Aorta (tissue), 5 donors: ENCODE measurements around the gene ANKRD9. TPM values are rescaled to one million over a fixed set of nuclear protein-coding genes. Genes with fewer than 3 reads are reported as not detected.
"Not testable (repeated sequence)": the region's sequence is repeated elsewhere in the genome, so short reads cannot be mapped to it uniquely, and the experiment has no call there.

Experiments
- ATAC-seq: fragments of 200-7000 bp; cut with Tn5 transposase; one replicate; pipeline ENCODE4 v1.9.1; 2022; ENCODE audit warnings: moderate library complexity; ENCODE audit not compliant: low FRiP score
- DNase-seq, 2 donors: peaks; one replicate each; pipeline ENCODE4 v3.0.0-alpha.2; 2020
- H3K27ac ChIP-seq, 2 donors: one replicate each; pipeline ENCODE4 v1.5.1; 2013; ENCODE audit warnings: low read length in 2 of 2, mild to moderate bottlenecking in 2 of 2, moderate library complexity in 2 of 2, control low read depth in 1 of 2, inconsistent platforms in 1 of 2, low read depth in 1 of 2
- H3K27me3 ChIP-seq, 2 donors: one replicate each; pipeline ENCODE4 v1.6.1; 2013; ENCODE audit warnings: control low read depth in 1 of 2, low read length in 1 of 2, mild to moderate bottlenecking in 1 of 2, moderate library complexity in 1 of 2; ENCODE audit not compliant: insufficient read depth in 2 of 2, control insufficient read depth in 1 of 2
- H3K36me3 ChIP-seq, 2 donors: one replicate each; pipeline ENCODE4 v1.6.1; 2013; ENCODE audit warnings: control low read depth in 1 of 2, low read length in 1 of 2, mild to moderate bottlenecking in 1 of 2; ENCODE audit not compliant: insufficient read depth in 2 of 2, control insufficient read depth in 1 of 2
- H3K4me1 ChIP-seq, 2 donors: one replicate each; pipeline ENCODE4 v1.6.1; 2013; ENCODE audit warnings: low read length in 2 of 2, control low read depth in 1 of 2, mild to moderate bottlenecking in 1 of 2, moderate library complexity in 1 of 2; ENCODE audit not compliant: insufficient read depth in 2 of 2, control insufficient read depth in 1 of 2
- H3K4me3 ChIP-seq, 2 donors: one replicate each; pipeline ENCODE4 v1.5.1; 2013; ENCODE audit warnings: low read length in 2 of 2, control low read depth in 1 of 2, mild to moderate bottlenecking in 1 of 2
- H3K9me3 ChIP-seq: one replicate; pipeline ENCODE4 v1.6.1; 2013; ENCODE audit warnings: mild to moderate bottlenecking, low read length; ENCODE audit not compliant: control insufficient read depth
- WGBS, 2 donors: extraction: QIAGEN DNeasy Blood & Tissue Kit; methylation state at CpG; one replicate each; pipeline ENCODE4 v1.1.7; 2013; 5-methylcytosine and 5-hydroxymethylcytosine counted together
- intact Hi-C, 2 donors: fragments of 100-400 bp; cut with DNase I; formaldehyde crosslinking; loops; one replicate each; pipeline versions ENCODE4 v1.14.2 to v1.15.0; 2022
- polyA plus RNA-seq, 2 donors: library from polyadenylated mRNA; stranded (reverse); fragments of 200-250 nt; gene quantifications; one replicate each; pipeline ENCODE4 v1.2.3, GENCODE V29; 2013
- total RNA-seq, 2 donors: library from RNA; stranded (reverse); fragmentation: NEBNext Ultra II Directional; extraction: Animal tissue kit (Norgen Biotek cat#: 25700); gene quantifications; one replicate each; pipeline ENCODE4 v1.2.1, GENCODE V29; 2021
- donor health status: healthy with polysubstance abuse.
- donor health status: Bipolar disorder and iron deficiency.
- donor health status: DM: no; HTN: no; CAD: no.
- donor health status: DM: no; HTN: no; CAD: no.
- donor health status: DM: yes; HTN: yes; CAD: no.

The ANKRD9 gene
- total and polyA plus RNA-seq, 4 donors: 3.0 to 15.0 (median 9.7) TPM

GRCh38 chr14:102525219-102525928 is 15.8 kb upstream of the ANKRD9 start:
- H3K4me1 ChIP-seq: no peaks in the 10 kb centered on the region
- peak overlapping the region in 1 of 2 donors; percentile 42 for H3K27ac ChIP-seq
- intact Hi-C loops: loop anchor here in 1 of 2 donors (10.0 kb wide), 1 partner anchor 399 kb away; the partner anchor contains the start of gene AMN
- 2 to 3% methylated on average over 11 of the region's 11 CpGs for WGBS, 2 donors
- no peak for DNase-seq
- no peaks in the 10 kb centered on the region for H3K27me3 ChIP-seq
- H3K36me3 ChIP-seq: no peaks in the 10 kb centered on the region
- H3K4me3 ChIP-seq: peak overlapping the region; percentile 32 to 50
- no peaks in the 10 kb centered on the region for H3K9me3 ChIP-seq
- no peak for ATAC-seq

DNA sequence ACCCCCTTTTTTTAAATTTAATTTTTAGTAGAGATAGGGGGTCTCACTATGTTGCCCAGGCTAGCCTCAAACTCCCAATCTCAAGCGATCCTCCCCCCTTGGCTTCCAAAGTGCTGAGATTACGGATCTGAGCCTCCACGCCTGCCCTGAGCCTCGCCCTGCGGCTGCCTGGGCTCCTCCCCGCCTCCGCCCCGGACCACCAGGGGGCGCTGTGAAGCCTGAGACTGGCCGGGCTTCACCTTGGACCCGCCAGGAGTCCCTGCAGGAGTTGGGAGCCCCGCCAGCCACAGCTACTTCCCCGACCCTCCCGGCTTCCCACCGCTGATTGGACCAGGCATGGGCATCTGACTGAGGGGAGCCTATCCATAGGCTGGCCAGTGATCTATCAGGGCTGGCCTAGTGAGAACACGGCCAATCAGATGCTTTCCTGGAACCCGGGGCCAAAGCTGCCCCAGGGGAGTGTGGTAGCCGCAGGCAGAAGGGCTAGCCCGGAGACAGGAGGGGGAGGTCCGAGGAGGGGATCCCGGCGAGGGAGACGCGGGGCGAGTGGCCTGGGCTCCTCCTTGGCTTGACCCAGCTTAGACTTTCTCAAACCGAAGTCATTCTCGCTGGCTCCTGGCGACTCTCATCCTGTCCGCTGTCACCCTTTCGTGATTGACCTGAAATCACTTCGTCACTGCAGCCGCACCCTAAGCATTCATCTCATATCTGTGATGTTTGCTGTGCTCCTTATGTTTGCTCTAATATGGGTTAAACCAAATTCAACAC is 15.1 kb upstream of the ANKRD9 start:
- ATAC-seq: peak; percentile 99
- H3K27ac ChIP-seq: peak overlapping the region in 1 of 2 donors; percentile 42
- H3K9me3 ChIP-seq: no peaks in the 10 kb centered on the region
- no peaks in the 10 kb centered on the region for H3K36me3 ChIP-seq
- peak overlapping the region; percentile 32 to 50 for H3K4me3 ChIP-seq
- H3K4me1 ChIP-seq: no peaks in the 10 kb centered on the region
- whole genome bisulfite sequencing, 2 donors: 1% methylated on average over 32 of the region's 32 CpGs
- H3K27me3 ChIP-seq: no peaks in the 10 kb centered on the region
- peak; percentile 99 to 100 for DNase-seq
- intact Hi-C loops: loop anchor here in 1 of 2 donors (1.0 to 10.0 kb wide), 2 partner anchors 68 to 400 kb away; partner anchors contain the start of genes AMN and RCOR1

- Histone ChIP-seq H3K4me1 (no peaks in the 10 kb centered on the region), H3K27ac (no peak overlapping the region), H3K27me3 (no peaks in the 10 kb centered on the region), H3K9me3 (no peaks in the 10 kb centered on the region), H3K4me3 (no peak overlapping the region), H3K36me3 (no peaks in the 10 kb centered on the region)
- 69 to 70% methylated on average over 34 of the region's 34 CpGs for WGBS, 2 donors
- intact Hi-C loops: loop anchor here in 1 of 2 donors (1.0 to 10.0 kb wide), 2 partner anchors 68 to 401 kb away; partner anchors contain the start of genes AMN and RCOR1
- ATAC-seq: no peak
- peak in 1 of 2 donors; percentile 52 for DNase-seq
Measured at GRCh38 chr14:102523569-102524450, 14.2 kb upstream of the ANKRD9 start.

DNA sequence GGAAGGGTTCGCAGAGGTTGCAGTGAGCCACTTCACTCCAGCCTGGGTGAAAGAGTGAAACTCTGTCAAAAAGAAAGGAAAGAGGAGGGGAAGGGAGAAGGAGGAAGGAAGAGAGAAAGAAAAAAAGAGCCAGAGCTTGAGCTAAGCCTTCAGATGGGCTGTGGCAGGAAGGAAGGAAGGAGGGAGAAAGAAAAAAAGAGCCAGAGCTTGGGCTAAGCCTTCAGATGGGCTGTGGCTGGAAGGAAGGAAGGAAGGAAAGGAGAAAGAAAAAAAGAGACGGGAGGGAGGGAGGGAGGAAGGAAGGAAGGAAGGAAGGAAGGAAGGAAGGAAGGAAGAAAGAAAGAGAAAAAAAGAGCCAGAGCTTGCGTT is 13.6 kb upstream of the ANKRD9 start:
- DNase-seq: no peak
- Histone ChIP-seq H3K27ac (no peak overlapping the region), H3K4me1 (no peaks in the 10 kb centered on the region), H3K36me3 (no peaks in the 10 kb centered on the region), H3K4me3 (no peak overlapping the region), H3K9me3 (no peaks in the 10 kb centered on the region), H3K27me3 (no peaks in the 10 kb centered on the region)
- ATAC-seq: no peak
- 81 to 87% methylated on average over 2 to 3 of the region's 3 CpGs for WGBS, 2 donors
- intact Hi-C loops: loop anchor here in 1 of 2 donors (10.0 kb wide), 1 partner anchor 402 kb away; the partner anchor contains the start of gene AMN

DNA sequence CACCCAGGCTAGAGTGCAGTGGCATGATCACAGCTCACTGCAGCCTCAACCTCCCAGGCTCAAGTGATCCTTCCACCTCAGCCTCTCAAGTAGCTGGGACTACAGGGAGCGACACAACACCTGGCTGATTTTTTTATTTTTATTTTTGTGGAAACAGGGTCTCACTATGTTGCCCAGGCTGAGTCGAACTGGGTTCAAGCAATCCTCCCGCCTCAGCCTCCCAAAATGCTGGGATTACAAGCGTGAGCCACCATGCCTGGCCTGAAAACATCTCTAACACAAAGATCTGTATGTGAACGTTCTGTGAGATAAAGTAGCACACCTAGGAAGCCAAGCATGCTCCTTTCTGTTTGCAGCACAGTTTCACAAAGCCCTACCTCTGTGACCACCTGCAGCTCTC is 10.1 kb upstream of the ANKRD9 start:
- intact Hi-C loops: loop anchor here in 1 of 2 donors (10.0 kb wide), 2 partner anchors 285 to 405 kb away; partner anchors contain the start of gene AMN
- not testable (repeated sequence) for H3K4me3 ChIP-seq
- 90 to 91% methylated on average over 5 of the region's 5 CpGs for WGBS, 2 donors

DNA sequence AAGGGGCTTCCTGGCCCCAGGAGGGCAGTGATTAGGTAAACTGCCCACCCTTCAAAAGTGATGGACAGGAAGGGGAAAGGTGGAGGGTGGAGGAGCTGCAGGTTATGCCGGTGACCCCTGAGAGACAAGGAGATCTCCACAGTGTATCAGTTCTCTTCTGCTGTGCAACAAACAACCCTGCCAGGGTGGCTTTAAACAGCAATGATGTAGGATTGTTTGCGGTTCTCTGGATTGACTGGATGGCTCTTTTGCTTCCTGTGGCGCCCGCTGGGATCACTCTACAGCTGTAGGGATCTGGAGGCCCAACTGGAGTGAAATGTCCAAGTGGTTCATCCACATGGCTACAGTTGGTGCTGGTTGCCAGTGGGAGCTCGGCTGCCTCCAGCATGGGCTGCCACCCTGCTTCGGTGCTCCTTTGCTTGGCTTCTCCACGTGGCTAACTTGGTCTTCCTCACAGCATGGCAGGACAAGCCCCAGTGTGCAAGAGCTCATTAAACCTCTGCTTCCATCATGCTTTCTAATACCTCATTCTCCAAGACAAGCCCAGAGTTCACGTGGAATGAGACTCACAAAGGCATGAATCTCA is 8.6 kb upstream of the ANKRD9 start:
- no peak for ATAC-seq
- intact Hi-C loops: loop anchor here in 1 of 2 donors (10.0 kb wide), 1 partner anchor 283 kb away; no protein-coding TSS in a partner anchor
- no peak overlapping the region for H3K4me3 ChIP-seq
- no peak overlapping the region for H3K27ac ChIP-seq
- 89 to 96% methylated on average over 8 of the region's 8 CpGs for WGBS, 2 donors
- no peaks in the 10 kb centered on the region for H3K27me3 ChIP-seq
- no peak for DNase-seq
- no peaks in the 10 kb centered on the region for H3K9me3 ChIP-seq
- no peaks in the 10 kb centered on the region for H3K4me1 ChIP-seq
- H3K36me3 ChIP-seq: no peaks in the 10 kb centered on the region

More for the DNA sequence above, 10.1 kb upstream of the ANKRD9 start:
- DNase-seq, H3K36me3 ChIP-seq, H3K9me3 ChIP-seq, H3K4me1 ChIP-seq, ATAC-seq, H3K27ac ChIP-seq, H3K27me3 ChIP-seq: not testable (repeated sequence)

GRCh38 chr14:102517392-102518062 is 8.0 kb upstream of the ANKRD9 start:
- no peaks in the 10 kb centered on the region for H3K9me3 ChIP-seq
- H3K36me3 ChIP-seq: no peaks in the 10 kb centered on the region
- intact Hi-C loops: loop anchor here (2.0 to 10.0 kb wide), 3 partner anchors 79 to 283 kb away; partner anchors contain the start of genes CINP (in 1 of the 2) and TECPR2 (in 1 of the 2)
- 26 to 29% methylated on average over 28 to 37 of the region's 37 CpGs for WGBS, 2 donors
- H3K4me3 ChIP-seq: peak overlapping the region; percentile 27 to 68
- H3K27ac ChIP-seq: no peak overlapping the region
- H3K4me1 ChIP-seq: no peaks in the 10 kb centered on the region
- ATAC-seq (no peak), DNase-seq (no peak)
- H3K27me3 ChIP-seq: no peaks in the 10 kb centered on the region
